Neuronal stem cell (in vitro differentiated cells): ENCODE measurements around the gene DNPH1.
A peak's percentile ranks its signal among the peaks of the same experiment; 100 is the strongest.

Experiments
- DNase-seq: peaks from one replicate; pipeline ENCODE4 v3.0.0-alpha.2; 2013; ENCODE audit warnings: low spot score
- H2AFZ ChIP-seq: one replicate; pipeline ENCODE4 v1.6.1; 2013; ENCODE audit warnings: mild to moderate bottlenecking, low read length, inconsistent platforms
- H2AK5ac ChIP-seq: 2 replicates; pipeline ENCODE4 v1.6.1; 2013; ENCODE audit warnings: low read depth, mild to moderate bottlenecking, inconsistent platforms, low read length, moderate library complexity, mixed read lengths
- H2BK120ac ChIP-seq: 2 replicates; pipeline ENCODE4 v1.6.1; 2013; ENCODE audit warnings: low read depth, mild to moderate bottlenecking, inconsistent platforms, low read length, moderate library complexity, mixed read lengths
- H2BK12ac ChIP-seq: one replicate; pipeline ENCODE4 v1.6.1; 2013; ENCODE audit warnings: low read length, inconsistent platforms
- H2BK15ac ChIP-seq: 2 replicates; pipeline ENCODE4 v1.6.1; 2013; ENCODE audit warnings: mild to moderate bottlenecking, low read length, inconsistent platforms, mixed read lengths
- H2BK5ac ChIP-seq: one replicate; pipeline ENCODE4 v1.6.1; 2013; ENCODE audit warnings: inconsistent platforms, mild to moderate bottlenecking, low read length, moderate library complexity
- H3K14ac ChIP-seq: one replicate; pipeline ENCODE4 v1.6.1; 2013; ENCODE audit warnings: low read length, inconsistent platforms
- H3K18ac ChIP-seq: 2 replicates; pipeline ENCODE4 v1.6.1; 2013; ENCODE audit warnings: low read length, inconsistent platforms
- H3K23ac ChIP-seq: 2 replicates; pipeline ENCODE4 v1.6.1; 2013; ENCODE audit warnings: low read depth, mild to moderate bottlenecking, mixed read lengths, low read length, inconsistent platforms; ENCODE audit not compliant: poor library complexity
- H3K27ac ChIP-seq: replicated peaks from 3 replicates; pipeline ENCODE4 v1.5.1; 2013; ENCODE audit warnings: low read length, inconsistent platforms
- H3K27me3 ChIP-seq, 3 experiments: 2 replicates each; pipeline ENCODE4 v1.6.1; 2013; ENCODE audit warnings: low read length in 3 of 3, mild to moderate bottlenecking in 2 of 3, inconsistent platforms in 1 of 3, low read depth in 1 of 3, mixed read lengths in 1 of 3, moderate library complexity in 1 of 3; ENCODE audit not compliant: control insufficient read depth in 3 of 3, insufficient read depth in 3 of 3
- H3K36me3 ChIP-seq, 2 donors: replicated peaks in 1 of 2; 2 replicates each; pipeline ENCODE4 v1.6.1; 2013; ENCODE audit warnings: low read length in 2 of 2; ENCODE audit not compliant: control insufficient read depth in 2 of 2, insufficient read depth in 2 of 2
- H3K4ac ChIP-seq: 2 replicates; pipeline ENCODE4 v1.6.1; 2013; ENCODE audit warnings: inconsistent platforms, mild to moderate bottlenecking, low read length, moderate library complexity
- H3K4me1 ChIP-seq, 2 donors: 1 replicate in 1 of 2; 2 replicates in 1 of 2; pipeline ENCODE4 v1.6.1; 2013; ENCODE audit warnings: low read length in 2 of 2, low read depth in 1 of 2; ENCODE audit not compliant: control insufficient read depth in 2 of 2, insufficient read depth in 1 of 2
- H3K4me2 ChIP-seq: one replicate; pipeline ENCODE4 v1.6.1; 2013; ENCODE audit warnings: mild to moderate bottlenecking, low read length, inconsistent platforms; ENCODE audit not compliant: insufficient read depth, poor library complexity, severe bottlenecking
- H3K4me3 ChIP-seq, 2 donors: 2 replicates each; pipeline ENCODE4 v1.5.1; 2013; ENCODE audit warnings: low read length in 2 of 2, mild to moderate bottlenecking in 2 of 2, inconsistent platforms in 1 of 2, moderate library complexity in 1 of 2
- H3K79me1 ChIP-seq: one replicate; pipeline ENCODE4 v1.6.1; 2013; ENCODE audit warnings: low read depth, mild to moderate bottlenecking, inconsistent platforms, low read length, moderate library complexity
- H3K9ac ChIP-seq: one replicate; pipeline ENCODE4 v1.6.1; 2013; ENCODE audit warnings: mild to moderate bottlenecking, low read depth, low read length, inconsistent platforms; ENCODE audit not compliant: poor library complexity
- H3K9me3 ChIP-seq, 2 donors: replicated peaks in 1 of 2; 2 replicates each; pipeline versions ENCODE3 to v1.6.1; 2013; ENCODE audit warnings: low read length in 2 of 2, mild to moderate bottlenecking in 2 of 2, inconsistent platforms in 1 of 2, low read depth in 1 of 2, mixed read lengths in 1 of 2, moderate library complexity in 1 of 2; ENCODE audit not compliant: control insufficient read depth in 2 of 2, insufficient read depth in 1 of 2
- H4K8ac ChIP-seq: one replicate; pipeline ENCODE4 v1.6.1; 2013; ENCODE audit warnings: low read depth, mild to moderate bottlenecking, inconsistent platforms, low read length, moderate library complexity
- H4K91ac ChIP-seq: one replicate; pipeline ENCODE4 v1.6.1; 2013; ENCODE audit warnings: low read length, low read depth, mild to moderate bottlenecking, inconsistent platforms; ENCODE audit not compliant: poor library complexity
- WGBS, 2 donors: extraction: QIAGEN DNeasy Blood & Tissue Kit; methylation state at CpG; one replicate each; pipeline ENCODE4 v1.1.7; 2013; ENCODE audit warnings: missing lambda C conversion rate in 2 of 2, mixed read lengths in 1 of 2; ENCODE audit not compliant: insufficient read length in 2 of 2, insufficient replicate concordance in 1 of 2; ENCODE audit errors: extremely low coverage in 2 of 2; 5-methylcytosine and 5-hydroxymethylcytosine counted together

The DNPH1 gene

DNA sequence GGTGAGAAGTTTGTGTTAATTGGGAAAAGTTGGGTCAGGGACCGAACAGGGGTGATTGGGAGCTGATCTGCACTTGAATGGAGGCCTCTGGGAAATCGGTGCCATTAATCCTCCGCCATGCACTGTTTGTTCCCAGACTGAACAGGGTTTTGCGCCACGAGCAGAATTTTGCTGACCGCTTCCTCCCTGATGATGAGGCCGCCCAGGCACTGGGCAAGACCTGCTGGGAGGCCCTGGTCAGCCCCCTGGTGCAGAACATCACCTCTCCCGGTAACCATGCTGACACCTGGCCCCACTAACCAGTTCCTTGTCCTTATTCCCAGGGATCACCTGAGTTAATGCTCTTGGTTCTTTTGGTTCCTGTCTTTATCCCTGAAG is 25.6 kb downstream of the DNPH1 start:
- H3K23ac ChIP-seq, result no peak overlapping the region
- H3K27ac ChIP-seq, result no peak overlapping the region
- no peak overlapping the region for H2BK5ac ChIP-seq
- no peaks in the 10 kb centered on the region for H3K79me1 ChIP-seq
- no peak overlapping the region for H2AK5ac ChIP-seq
- no peaks in the 10 kb centered on the region for H3K4me1 ChIP-seq
- WGBS, 2 donors, result no CpG with 5 or more reads among the region's 8 CpGs
- no peak overlapping the region for H4K8ac ChIP-seq
- H3K9me3 ChIP-seq, result no peaks in the 10 kb centered on the region
- no peaks in the 10 kb centered on the region for H3K27me3 ChIP-seq
- H3K4me2 ChIP-seq, result no peak overlapping the region
- no peak overlapping the region for H2AFZ ChIP-seq
- no peak overlapping the region for H3K4ac ChIP-seq
- H2BK15ac ChIP-seq, result no peak overlapping the region
- no peak overlapping the region for H3K18ac ChIP-seq
- H3K9ac ChIP-seq, result peak overlapping the region; percentile 22
- no peak overlapping the region for H4K91ac ChIP-seq
- H3K4me3 ChIP-seq, result no peak overlapping the region
- peaks cover 3 to 27% of the 10 kb centered on the region in 2 donors for H3K36me3 ChIP-seq
- H2BK12ac ChIP-seq, result no peak overlapping the region
- DNase-seq, result no peak
- H2BK120ac ChIP-seq, result no peak overlapping the region
- no peak overlapping the region for H3K14ac ChIP-seq

DNA sequence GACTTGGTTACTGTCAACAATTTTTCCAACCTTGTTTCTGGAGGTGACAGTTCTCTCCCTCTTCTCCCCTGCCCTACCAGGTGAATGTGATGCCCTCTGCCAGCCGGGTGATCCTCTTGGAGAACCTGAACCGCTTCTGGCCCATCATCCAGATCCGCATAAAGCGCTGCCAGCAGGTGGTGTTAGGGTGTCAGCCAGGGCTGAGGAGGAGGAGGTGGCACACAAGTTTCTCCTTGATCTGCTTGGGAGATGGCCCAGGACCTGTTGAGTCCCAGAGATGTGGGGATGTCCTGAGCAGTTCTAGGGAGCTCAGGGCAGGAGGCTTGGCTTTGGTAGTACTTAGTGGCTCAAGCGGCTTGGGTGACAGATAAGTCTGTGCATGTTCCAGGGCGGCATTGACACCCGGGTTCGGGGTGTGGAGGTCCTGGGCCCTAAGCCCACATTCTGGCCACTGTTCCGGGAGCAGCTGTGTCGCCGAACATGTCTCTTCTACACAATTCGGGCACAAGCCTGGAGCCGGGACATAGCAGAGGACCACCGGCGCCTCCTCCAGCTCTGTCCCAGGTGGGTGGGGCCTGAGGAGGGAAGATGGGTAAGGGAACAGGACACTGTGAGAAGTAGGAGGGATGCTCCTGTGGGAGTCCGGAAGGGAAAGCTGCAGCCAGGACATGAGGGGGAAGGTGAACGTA is 26.1 kb downstream of the DNPH1 start:
- no peak overlapping the region for H3K27ac ChIP-seq
- no peak overlapping the region for H2AFZ ChIP-seq
- H3K4me1 ChIP-seq, result no peaks in the 10 kb centered on the region
- H3K79me1 ChIP-seq, result no peaks in the 10 kb centered on the region
- H3K18ac ChIP-seq, result no peak overlapping the region
- H3K9me3 ChIP-seq, result no peaks in the 10 kb centered on the region
- no peaks in the 10 kb centered on the region for H3K27me3 ChIP-seq
- no peak overlapping the region for H2BK120ac ChIP-seq
- H2AK5ac ChIP-seq, result no peak overlapping the region
- 100% methylated on average over 1 of the region's 17 CpGs; no CpG with 5 or more reads in 1 of the 2 donors for WGBS, 2 donors
- no peak overlapping the region for H4K91ac ChIP-seq
- H2BK15ac ChIP-seq, result no peak overlapping the region
- peak overlapping the region; percentile 45 for H3K9ac ChIP-seq
- no peak overlapping the region for H3K4me3 ChIP-seq
- H3K23ac ChIP-seq, result no peak overlapping the region
- no peak for DNase-seq
- H2BK5ac ChIP-seq, result no peak overlapping the region
- peaks cover 3 to 32% of the 10 kb centered on the region in 2 donors for H3K36me3 ChIP-seq
- H2BK12ac ChIP-seq, result no peak overlapping the region
- H3K4ac ChIP-seq, result no peak overlapping the region
- no peak overlapping the region for H3K14ac ChIP-seq
- no peak overlapping the region for H3K4me2 ChIP-seq
- no peak overlapping the region for H4K8ac ChIP-seq

DNA sequence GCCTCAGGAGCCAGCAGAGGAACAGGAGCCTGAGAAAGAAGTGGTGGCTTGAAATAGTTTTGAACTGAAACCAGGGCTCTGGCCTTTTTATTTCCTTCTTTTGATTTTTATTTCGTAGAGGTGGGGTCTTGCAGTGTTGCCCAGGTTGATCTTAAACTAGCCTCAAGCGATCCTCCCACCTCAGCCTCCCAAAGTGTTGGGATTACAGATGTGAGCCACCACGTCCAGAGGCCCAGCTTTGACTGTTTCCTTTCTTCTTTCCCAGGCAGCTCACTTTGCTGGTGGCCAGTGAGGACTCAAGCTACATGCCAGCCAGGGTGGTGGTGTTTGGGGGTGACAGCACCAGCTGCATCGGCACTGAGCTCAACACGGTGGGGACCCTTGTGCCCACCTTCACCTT is 26.8 kb downstream of the DNPH1 start:
- H2BK120ac ChIP-seq, result no peak overlapping the region
- no peaks in the 10 kb centered on the region for H3K79me1 ChIP-seq
- no peak overlapping the region for H4K91ac ChIP-seq
- H3K14ac ChIP-seq, result no peak overlapping the region
- no peaks in the 10 kb centered on the region for H3K27me3 ChIP-seq
- no peak for DNase-seq
- H3K18ac ChIP-seq, result no peak overlapping the region
- H2AFZ ChIP-seq, result no peak overlapping the region
- H2BK15ac ChIP-seq, result no peak overlapping the region
- no peak overlapping the region for H3K9ac ChIP-seq
- H4K8ac ChIP-seq, result no peak overlapping the region
- no peak overlapping the region for H2BK5ac ChIP-seq
- peak overlapping the region; percentile 63 for H2BK12ac ChIP-seq
- no CpG with 5 or more reads among the region's 5 CpGs for WGBS, 2 donors
- H3K36me3 ChIP-seq, result peaks cover 3 to 38% of the 10 kb centered on the region in 2 donors
- no peak overlapping the region for H3K4me2 ChIP-seq
- no peaks in the 10 kb centered on the region for H3K4me1 ChIP-seq
- H3K4me3 ChIP-seq, result no peak overlapping the region
- H3K23ac ChIP-seq, result no peak overlapping the region
- no peak overlapping the region for H3K4ac ChIP-seq
- H2AK5ac ChIP-seq, result no peak overlapping the region
- no peak overlapping the region for H3K27ac ChIP-seq
- no peaks in the 10 kb centered on the region for H3K9me3 ChIP-seq

DNA sequence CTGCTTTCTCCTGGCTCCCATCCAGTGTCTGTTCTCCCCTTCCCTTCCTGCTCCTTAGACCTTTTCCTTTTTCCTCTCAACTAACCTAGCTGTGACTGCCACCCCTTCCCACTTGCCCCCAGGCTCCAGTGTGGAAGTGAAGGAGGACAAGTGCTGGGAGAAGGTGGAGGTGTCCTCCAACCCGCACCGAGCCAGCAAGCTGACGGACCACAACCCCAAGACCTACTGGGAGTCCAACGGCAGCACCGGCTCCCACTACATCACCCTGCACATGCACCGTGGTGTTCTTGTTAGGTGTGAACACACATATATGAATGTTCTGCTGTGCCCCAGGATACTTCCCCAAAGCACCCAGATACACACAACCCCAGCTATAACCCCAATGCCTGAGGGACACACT is 28.7 kb downstream of the DNPH1 start:
- Histone ChIP-seq H3K4me3 (no peak overlapping the region), H3K9me3 (no peaks in the 10 kb centered on the region), H2AFZ (no peak overlapping the region), H3K27ac (no peak overlapping the region), H3K9ac (no peak overlapping the region), H3K36me3 (peaks cover 6 to 44% of the 10 kb centered on the region in 2 donors), H3K27me3 (no peaks in the 10 kb centered on the region), H2BK12ac (no peak overlapping the region), H3K23ac (no peak overlapping the region), H3K4me1 (no peaks in the 10 kb centered on the region), H3K4ac (no peak overlapping the region), H2BK120ac (no peak overlapping the region), H4K8ac (no peak overlapping the region), H2BK15ac (no peak overlapping the region), H3K79me1 (no peaks in the 10 kb centered on the region), H2BK5ac (no peak overlapping the region), H3K4me2 (no peak overlapping the region), H3K14ac (no peak overlapping the region), H3K18ac (no peak overlapping the region), H4K91ac (no peak overlapping the region), H2AK5ac (no peak overlapping the region)
- no CpG with 5 or more reads among the region's 6 CpGs for WGBS, 2 donors
- DNase-seq, result no peak
